ENCODE results near the gene CD9.
"Not testable (repeated sequence)": the region's sequence is repeated elsewhere in the genome, so short reads cannot be mapped to it uniquely, and the experiment has no call there.

Gene CD9

GRCh38 chr12:6199531-6200255 lies 507 bp upstream of the CD9 start:
- peak; percentile 24 for DNase-seq

DNA sequence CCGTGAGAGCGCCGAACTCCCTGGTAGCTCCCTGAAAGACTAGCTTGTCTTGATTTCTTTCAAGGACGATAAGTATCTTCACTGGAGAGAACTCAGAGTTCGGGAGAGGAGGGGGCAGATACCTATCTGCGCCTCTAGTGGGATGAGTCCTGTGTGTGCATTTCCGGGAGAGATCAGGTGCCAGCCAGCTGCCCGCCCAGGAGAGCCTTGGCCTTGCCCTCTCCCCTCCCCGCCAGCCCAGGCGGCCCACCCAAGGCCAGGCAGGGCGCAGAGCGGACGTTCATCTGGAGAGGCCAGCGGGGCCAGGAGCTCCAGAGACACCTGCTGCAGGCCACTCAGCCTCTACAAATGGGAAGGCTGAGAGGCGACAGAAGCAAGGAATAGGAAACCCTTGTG lies 1.0 kb downstream of the CD9 start:
- DNase-seq = no peak

DNA sequence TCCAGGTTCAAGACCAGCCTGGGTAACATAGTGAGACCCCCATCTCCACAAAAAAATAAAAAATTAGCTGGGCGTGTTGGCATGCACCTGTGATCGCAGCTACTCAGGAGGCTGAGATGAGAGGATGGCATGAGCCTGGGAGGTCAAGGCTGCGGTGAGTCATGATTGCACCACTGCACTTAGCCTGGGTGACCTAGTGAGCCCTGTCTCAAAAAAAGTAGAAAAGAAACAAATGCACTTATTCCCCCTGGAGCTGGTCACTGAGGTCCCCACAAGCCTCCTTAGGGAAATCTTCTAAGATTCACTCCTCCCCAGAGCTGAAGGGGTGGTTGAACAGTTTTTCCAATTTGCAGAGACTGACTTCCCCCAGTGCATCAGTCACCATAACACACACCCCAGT lies 1.6 kb downstream of the CD9 start:
- DNase-seq = no peak

DNA sequence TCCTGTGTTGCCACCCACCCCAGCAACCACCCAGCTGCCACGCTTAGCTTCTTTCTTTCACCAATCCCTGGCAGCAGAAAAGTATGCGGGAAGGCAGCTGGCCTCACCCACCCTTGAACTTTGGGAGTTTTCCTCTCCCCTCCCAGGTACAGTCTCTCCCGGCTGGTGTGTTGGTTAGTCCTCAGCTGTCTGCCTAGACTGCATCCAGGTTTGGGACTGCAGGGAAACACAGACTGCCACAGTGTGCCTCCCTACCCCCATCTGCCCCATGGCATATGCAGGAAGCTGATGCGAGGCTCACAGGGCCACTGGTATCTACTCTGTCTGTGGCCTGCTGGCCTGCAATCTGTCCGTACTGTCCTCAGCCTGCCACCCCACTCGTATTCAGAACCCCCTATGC lies 2.1 kb downstream of the CD9 start:
- DNase-seq = no peak

- DNase-seq = no peak
Observed at GRCh38 chr12:6202846-6203245, 2.6 kb downstream of the CD9 start.

DNA sequence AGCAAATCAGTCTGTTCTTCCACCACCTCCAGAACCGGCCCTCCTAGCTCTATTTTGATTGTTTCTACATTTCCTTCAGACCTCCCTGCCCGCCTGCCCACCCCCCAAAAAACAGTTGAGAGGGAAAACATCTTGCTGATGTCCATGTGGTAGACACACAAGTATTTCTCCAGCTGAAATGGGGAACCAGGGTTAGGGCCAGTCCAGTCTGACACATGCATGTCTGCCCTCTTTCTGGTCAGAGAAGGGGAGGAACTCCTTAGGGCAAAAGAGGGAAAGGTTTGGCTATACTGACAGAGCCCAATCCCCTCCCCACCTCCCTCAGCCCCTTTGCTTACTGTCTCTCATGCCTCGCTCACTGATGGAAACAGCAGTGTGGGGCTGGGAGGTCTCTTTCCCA lies 3.4 kb downstream of the CD9 start:
- no peak for DNase-seq

GRCh38 chr12:6204533-6205143 lies 4.4 kb downstream of the CD9 start:
- DNase-seq = no peak

DNA sequence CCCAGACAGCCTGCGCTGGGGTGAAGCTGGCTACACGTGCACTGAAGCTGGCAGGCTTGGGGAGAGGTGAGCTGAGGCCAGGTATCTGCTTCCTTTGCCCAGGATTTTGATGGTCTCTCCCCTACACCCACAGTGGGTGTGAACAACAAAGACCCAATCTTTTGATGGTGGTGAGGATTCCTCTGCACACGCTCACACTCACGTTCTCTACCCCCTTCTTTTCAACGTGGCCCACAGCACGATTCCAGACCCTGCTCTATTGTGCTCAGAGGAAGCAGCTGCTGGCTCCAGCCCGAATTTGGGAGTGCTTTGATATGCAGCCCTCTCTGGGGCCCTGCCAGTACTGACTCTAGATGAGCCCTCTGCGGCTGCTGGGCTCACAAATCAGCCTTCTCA lies 4.9 kb downstream of the CD9 start:
- no peak for DNase-seq

GRCh38 chr12:6205761-6206160 lies 5.6 kb downstream of the CD9 start:
- no peak for DNase-seq

DNA sequence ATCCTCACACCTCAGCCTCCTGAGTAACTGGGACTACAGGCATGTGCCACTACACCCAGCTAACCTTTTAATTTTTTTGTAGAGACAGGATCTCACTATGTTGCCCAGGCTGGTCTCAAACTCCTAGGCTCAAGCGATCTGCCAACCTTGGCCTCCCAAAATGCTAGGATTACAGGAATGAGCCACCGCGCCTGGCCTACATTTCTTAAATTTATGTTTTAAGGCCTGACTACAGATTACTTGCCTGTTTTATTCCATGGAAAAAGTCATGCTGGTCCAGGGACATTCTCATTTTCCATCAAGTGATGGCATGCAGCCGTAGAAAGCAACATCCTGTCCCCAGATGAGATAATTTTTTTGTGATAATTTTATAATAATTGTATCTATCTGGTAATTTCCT lies 6.1 kb downstream of the CD9 start:
- DNase-seq = no peak

- DNase-seq = no peak
Observed at GRCh38 chr12:6207259-6207925, 7.2 kb downstream of the CD9 start.

DNA sequence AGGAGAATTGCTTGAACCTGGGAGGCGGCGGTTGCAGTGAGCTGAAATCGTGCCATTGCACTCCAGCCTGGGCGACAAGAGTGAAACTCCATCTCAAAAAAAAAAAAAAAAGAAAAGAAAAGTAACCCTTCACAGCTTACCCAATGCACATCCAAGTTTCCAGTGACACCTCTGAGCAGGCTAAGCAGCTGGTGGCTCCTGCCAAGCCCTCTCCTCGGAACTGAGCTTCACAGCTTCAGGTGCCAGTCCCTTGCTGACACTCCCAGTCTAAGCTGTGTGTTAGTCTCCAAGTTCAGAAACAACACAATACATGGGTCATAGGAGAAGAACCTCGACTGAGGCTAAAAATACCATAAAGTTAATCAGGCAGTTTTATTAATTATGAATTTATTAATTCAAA lies 7.9 kb downstream of the CD9 start:
- no peak for DNase-seq

DNA sequence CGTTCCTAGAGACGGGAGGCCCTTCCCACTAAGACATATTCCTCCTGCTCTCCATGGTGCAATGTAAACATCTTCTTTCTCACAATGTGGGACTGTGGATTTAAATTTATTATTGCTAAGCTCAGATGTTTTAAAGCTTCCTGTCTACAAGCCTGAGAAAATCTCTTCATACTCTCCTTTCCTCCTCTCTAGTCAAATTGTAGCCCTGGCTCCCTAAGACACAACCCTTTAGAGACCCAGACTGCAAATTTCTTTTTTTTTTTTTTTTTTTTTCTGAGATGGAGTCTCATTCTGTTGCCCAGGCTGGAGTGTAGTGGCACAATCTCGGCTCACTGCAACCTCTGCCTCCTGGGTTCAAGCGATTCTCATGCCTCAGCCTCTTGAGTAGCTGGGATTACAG lies 9.2 kb downstream of the CD9 start:
- DNase-seq = not testable (repeated sequence)

GRCh38 chr12:6211421-6211869 lies 11.2 kb downstream of the CD9 start:
- DNase-seq = no peak

GRCh38 chr12:6212086-6212485 lies 11.9 kb downstream of the CD9 start:
- DNase-seq = no peak

DNA sequence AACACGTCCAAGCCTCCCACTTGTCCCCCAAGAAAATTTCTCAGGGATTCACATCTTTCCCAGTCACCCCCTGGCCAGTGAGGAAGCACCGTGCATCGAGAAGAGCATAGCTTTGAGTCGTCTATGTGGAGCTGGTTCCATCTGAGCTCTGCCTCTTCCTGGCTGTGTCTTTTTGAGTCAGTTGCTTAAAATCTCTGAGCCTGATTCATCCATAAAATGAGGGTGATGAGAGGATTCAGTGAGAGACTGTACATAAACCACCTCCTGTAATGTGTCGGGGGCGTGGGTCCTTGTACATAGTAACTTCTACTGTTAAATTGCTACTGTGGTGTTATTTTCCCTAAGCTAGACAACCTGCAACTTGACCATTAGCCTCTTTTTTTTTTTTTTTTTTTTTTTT lies 13.8 kb downstream of the CD9 start:
- no peak for DNase-seq

DNA sequence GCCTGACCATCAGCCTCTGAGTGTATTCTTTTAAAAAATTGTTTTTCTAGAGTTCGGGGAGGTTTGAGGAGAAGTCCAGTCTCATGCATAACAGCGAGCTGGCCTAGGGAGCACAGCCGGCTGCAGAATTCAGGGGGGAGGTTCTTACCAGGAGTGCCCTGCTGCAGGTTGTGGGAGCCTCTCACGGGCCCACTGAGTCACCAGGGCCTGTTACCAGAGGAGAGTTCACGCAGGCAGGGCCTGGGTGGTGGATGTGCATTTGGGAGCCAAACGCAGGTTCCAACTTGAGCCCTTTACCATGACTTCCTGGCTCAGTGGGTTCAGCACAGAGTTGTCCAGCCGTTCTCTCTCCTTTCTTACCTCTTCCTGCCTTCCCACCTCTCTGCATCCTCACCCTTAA lies 14.4 kb downstream of the CD9 start:
- DNase-seq = no peak

DNA sequence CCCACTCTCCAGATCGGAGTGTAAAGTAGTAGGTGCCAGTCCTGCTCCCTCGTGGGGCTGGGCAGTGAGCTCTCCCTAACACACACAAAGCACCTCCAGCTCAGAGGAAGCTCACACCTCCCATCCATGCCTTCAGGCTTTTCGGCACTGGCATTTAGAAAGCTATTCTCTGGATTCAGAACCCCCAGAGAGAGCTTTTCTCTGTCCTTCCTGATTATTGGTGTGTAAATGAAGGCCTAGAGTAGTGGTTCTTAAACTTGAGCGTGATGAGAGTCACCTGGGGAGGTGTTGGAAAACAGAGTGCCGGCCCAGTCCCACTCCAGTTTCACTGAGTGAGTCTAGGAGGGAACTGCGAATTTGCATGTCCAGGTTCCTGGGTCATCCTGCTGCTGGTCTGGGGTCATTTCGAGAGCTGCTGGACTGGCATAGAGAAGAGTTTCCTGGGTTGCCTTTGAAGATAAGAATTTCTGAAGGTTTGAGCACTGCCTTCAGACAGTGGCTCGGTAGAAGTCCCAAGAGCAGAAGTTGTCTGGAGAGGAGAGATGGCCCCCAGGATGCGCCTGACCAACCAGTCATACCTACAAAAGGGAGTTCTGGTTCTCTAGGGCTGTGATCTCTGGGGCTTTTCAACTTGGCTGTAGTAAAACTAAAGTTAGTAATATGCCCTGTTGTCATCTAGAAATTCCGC lies 15.1 kb downstream of the CD9 start:
- no peak for DNase-seq

DNA sequence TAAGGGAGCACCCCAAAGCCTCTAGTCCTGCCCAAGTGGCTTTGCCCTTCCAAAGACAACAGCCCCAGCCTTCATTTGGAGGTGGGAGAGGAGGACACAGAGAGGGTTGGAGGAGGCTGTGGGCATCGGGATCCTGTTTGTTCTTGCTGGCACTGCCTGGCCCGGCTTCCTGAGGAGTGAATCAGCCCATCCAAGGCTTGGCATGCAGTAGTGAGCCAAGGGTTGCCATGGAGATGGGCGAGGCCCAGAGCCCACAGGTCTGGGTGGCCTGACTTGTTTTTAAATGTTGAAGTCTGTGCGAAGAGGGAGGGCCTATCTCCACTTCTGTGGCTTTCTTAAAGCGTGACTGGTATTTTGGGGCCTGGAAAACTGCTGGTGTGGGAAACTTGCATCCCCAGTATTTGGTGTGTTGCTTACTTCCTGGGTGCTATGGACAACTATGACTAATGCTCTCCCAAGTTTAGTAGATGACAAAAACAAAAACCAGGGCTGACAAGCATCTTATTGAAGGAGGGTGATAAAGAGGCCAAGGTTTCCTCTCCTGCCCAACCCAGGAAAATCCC lies 15.8 kb downstream of the CD9 start:
- no peak for DNase-seq

DNA sequence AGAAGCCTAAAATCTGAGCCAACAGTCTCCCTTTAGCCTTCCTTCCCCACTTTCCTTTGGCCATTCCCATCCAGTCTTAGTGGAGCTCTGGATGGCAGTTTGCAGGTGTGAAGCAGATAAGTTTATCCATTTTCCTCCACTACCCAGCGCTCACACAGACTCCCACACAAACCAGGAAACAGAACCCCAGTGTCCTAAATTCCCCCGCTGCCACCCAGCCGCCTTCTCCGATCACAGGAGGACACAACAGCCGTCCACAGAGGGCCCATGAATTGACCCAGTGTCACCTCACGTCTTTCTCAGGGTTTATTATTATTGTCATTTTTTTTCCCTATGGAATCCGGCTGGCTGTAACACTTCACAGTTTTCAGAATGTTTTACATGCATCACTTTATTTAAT lies 16.4 kb downstream of the CD9 start:
- no peak for DNase-seq

GRCh38 chr12:6218347-6218925 lies 18.2 kb downstream of the CD9 start:
- no peak for DNase-seq

DNA sequence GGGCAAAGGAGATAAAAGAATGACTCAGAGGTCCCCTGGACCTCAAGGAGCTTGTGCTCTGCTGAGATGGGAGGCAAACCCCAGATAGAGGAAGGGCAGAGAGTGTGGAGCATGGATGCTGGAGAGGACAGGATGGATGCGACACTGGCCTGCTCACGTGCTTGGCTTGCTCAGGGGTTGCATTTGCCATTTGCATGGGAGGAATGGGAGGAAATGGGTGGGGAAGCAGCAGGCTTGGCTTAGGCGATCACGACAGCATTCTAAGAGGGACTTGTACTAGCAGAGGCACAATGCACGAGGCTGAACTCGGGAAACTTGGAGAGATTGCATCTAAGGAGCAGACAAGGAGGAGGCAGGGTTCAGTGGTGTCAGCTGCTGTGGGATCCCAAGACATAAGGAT lies 19.8 kb downstream of the CD9 start:
- no peak for DNase-seq

- no peak for DNase-seq
Observed at GRCh38 chr12:6221146-6221545, 20.9 kb downstream of the CD9 start.
